Gastroesophageal sphincter (tissue), 4 donors: ENCODE results near the gene TRAF3. TPM values are rescaled to one million over a fixed set of nuclear protein-coding genes. Genes with fewer than 3 reads are reported as not detected.
"Not testable (repeated sequence)": the region's sequence is repeated elsewhere in the genome, so short reads cannot be mapped to it uniquely, and the experiment has no call there.

Source experiments
- ATAC-seq: fragments of 150-250 bp; one replicate; pipeline ENCODE4 v1.9.1; 2016; ENCODE audit warnings: mild to moderate bottlenecking, moderate library complexity
- H3K27ac ChIP-seq, 4 donors: fragments of 200-600 bp; sonication (generic) in 3 of 4; 1 replicate in 3 of 4; 2 replicates in 1 of 4; pipeline ENCODE4 v1.5.1; 2016 to 2019
- H3K27me3 ChIP-seq: fragments of 200-600 bp; sonication (generic); one replicate; pipeline ENCODE4 v1.5.1; 2019
- H3K36me3 ChIP-seq, 2 donors: fragments of 200-600 bp; sonication (generic); one replicate each; pipeline ENCODE4 v1.5.1; 2019; ENCODE audit warnings: control low read depth in 1 of 2
- H3K4me1 ChIP-seq, 3 donors: fragments of 200-600 bp; sonication (generic); 1 replicate in 2 of 3; 2 replicates in 1 of 3; pipeline ENCODE4 v1.5.1; 2016 to 2019; ENCODE audit warnings: control low read depth in 2 of 3
- H3K4me3 ChIP-seq, 2 donors: fragments of 200-600 bp; sonication (generic); one replicate each; pipeline ENCODE4 v1.5.1; 2019; ENCODE audit warnings: mild to moderate bottlenecking in 1 of 2, moderate library complexity in 1 of 2
- H3K9me3 ChIP-seq, 3 donors: fragments of 200-600 bp; sonication (generic); one replicate each; pipeline ENCODE4 v1.5.1; 2017 to 2019; ENCODE audit warnings: control low read depth in 2 of 3
- EP300 ChIP-seq: sonication (generic); formaldehyde crosslinking; IDR thresholded peaks from one replicate; pipeline ENCODE4 v1.6.1; 2017; ENCODE audit warnings: antibody characterized with exemption, mild to moderate bottlenecking
- POLR2A ChIP-seq, 2 donors: fragments of 450-650 bp; IDR thresholded peaks; one replicate each; pipeline ENCODE4 v1.6.1; 2017; ENCODE audit warnings: antibody characterized with exemption in 2 of 2, mild to moderate bottlenecking in 2 of 2, moderate library complexity in 1 of 2
- POLR2AphosphoS5 ChIP-seq: sonication (generic); formaldehyde crosslinking; IDR thresholded peaks from one replicate; pipeline ENCODE4 v1.6.1; 2017; ENCODE audit warnings: antibody characterized with exemption
- whole genome bisulfite sequencing, 2 donors: methylation state at CpG; one replicate each; pipeline ENCODE4 v1.1.5; 2018; ENCODE audit warnings: low coverage in 1 of 2; 5-methylcytosine and 5-hydroxymethylcytosine counted together
- total RNA-seq, 4 donors: library from RNA; depleted of rRNA; stranded (reverse); fragments of >200 nt; gene quantifications; one replicate each; pipeline ENCODE4 v1.1.0, GENCODE V29; 2016
- TF ChIP-seq, protein P1 (sequence below), 4 experiments: fragments of 200-600 bp in 2 of 4; fragments of 450-650 bp in 2 of 4; sonication (generic) in 1 of 4; IDR thresholded peaks; one replicate each; pipeline ENCODE4 v1.5.1; 2017 to 2019; ENCODE audit warnings: antibody characterized with exemption in 4 of 4, mild to moderate bottlenecking in 2 of 4, moderate library complexity in 2 of 4

Gene TRAF3
- total RNA-seq, 4 donors from 2014 or later: 10.9 to 29.0 (median 18.7) TPM

DNA sequence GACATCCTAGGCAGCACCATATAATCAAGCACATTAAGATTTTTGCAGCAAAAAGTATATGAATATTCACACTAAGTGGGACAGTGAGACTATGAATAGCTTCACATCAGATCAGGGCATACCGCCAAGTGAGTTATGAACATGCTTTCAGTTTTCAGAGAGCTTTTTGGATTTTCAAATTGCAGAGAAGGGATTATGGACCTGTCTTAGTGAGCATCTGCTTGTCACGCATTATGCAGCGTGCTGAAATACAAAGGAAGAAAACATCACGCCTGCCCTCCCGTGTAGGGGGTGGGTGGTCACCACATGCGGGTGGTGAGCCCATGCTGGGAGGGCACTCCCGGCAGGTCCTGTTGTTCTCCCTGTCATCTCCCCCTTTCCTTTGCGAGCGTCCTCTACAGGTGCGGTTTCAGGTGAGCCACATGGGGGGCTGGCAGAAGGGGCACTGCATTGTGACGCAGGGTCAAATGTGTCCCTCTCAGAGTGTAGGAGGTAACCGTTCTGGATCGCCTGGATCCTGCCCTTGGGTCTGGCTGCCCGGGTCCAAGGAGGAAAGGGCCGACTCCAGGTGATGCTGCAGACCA is 42.6 kb downstream of the TRAF3 start:
- no peaks in the 10 kb centered on the region for H3K36me3 ChIP-seq
- 68 to 87% methylated on average over 5 to 7 of the region's 15 CpGs for WGBS, 2 donors
- no peaks in the 10 kb centered on the region for H3K27me3 ChIP-seq
- H3K4me1 ChIP-seq: peaks cover 0 to 33% (median 2%) of the 10 kb centered on the region in 3 donors
- no peaks in the 10 kb centered on the region for H3K9me3 ChIP-seq
- TF ChIP-seq, protein P1, sequence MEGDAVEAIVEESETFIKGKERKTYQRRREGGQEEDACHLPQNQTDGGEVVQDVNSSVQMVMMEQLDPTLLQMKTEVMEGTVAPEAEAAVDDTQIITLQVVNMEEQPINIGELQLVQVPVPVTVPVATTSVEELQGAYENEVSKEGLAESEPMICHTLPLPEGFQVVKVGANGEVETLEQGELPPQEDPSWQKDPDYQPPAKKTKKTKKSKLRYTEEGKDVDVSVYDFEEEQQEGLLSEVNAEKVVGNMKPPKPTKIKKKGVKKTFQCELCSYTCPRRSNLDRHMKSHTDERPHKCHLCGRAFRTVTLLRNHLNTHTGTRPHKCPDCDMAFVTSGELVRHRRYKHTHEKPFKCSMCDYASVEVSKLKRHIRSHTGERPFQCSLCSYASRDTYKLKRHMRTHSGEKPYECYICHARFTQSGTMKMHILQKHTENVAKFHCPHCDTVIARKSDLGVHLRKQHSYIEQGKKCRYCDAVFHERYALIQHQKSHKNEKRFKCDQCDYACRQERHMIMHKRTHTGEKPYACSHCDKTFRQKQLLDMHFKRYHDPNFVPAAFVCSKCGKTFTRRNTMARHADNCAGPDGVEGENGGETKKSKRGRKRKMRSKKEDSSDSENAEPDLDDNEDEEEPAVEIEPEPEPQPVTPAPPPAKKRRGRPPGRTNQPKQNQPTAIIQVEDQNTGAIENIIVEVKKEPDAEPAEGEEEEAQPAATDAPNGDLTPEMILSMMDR (IDR thresholded peaks at IDR 0.05): no peak
- TF ChIP-seq POLR2A (IDR thresholded peaks at IDR 0.05) (no peak), POLR2AphosphoS5 (no peak), EP300 (no peak)
- no peak for ATAC-seq
- no peak overlapping the region for H3K4me3 ChIP-seq
- no peak overlapping the region for H3K27ac ChIP-seq

DNA sequence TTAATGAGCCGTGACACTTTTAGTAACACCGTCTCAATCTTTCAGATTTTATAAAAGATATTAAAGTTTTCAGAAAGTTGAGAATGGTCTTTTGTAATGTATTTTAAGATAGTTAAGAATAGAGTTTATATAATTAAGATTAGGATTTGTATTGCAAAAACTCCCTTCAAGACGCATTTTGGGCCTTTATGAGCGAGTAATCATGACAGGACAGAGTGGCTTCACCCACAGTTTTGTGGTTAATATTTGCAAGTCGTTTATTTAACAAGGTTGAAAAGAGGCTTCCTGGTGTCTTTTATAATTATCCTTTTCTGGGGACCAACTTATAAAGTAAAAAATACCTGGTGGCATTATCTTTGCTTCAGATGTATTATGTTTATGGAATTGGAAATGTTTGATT is 44.0 kb downstream of the TRAF3 start:
- ATAC-seq: no peak
- TF ChIP-seq, protein P1 (IDR thresholded peaks at IDR 0.05): no peak
- TF ChIP-seq POLR2A (IDR thresholded peaks at IDR 0.05) (no peak), POLR2AphosphoS5 (no peak), EP300 (no peak)
- no peaks in the 10 kb centered on the region for H3K9me3 ChIP-seq
- no peaks in the 10 kb centered on the region for H3K36me3 ChIP-seq
- 86 to 93% methylated on average over 5 of the region's 5 CpGs for WGBS, 2 donors
- H3K27ac ChIP-seq: no peak overlapping the region
- no peaks in the 10 kb centered on the region for H3K27me3 ChIP-seq
- no peak overlapping the region for H3K4me3 ChIP-seq
- H3K4me1 ChIP-seq: peaks cover 0 to 33% (median 2%) of the 10 kb centered on the region in 3 donors

DNA sequence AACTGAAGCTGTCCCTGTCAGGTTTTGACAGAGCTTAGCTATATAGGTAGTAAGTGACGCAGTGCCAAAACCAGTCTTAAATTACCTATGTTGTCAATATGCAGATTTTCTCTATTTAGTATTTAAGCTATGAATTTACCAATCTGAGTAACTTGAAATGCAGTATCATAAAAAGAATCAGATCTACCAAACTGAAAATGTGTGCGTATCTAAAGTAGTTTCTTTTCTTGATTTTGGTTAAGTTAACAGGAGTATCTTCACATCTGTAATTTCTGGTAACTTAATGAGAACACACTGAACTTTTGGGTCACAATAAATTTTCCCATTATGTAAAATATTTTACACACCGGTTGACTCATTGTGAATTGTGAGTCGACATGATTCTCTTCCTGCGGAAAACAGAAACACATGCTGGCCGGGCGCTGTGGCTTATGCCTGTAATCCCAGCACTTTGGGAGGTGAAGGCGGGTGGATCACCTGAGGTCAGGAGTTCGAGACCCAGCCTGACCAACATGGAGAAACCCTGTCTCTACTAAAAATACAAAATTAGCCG is 45.1 kb downstream of the TRAF3 start:
- 91 to 100% methylated on average over 5 to 6 of the region's 10 CpGs for WGBS, 2 donors
- H3K36me3 ChIP-seq: no peaks in the 10 kb centered on the region

DNA sequence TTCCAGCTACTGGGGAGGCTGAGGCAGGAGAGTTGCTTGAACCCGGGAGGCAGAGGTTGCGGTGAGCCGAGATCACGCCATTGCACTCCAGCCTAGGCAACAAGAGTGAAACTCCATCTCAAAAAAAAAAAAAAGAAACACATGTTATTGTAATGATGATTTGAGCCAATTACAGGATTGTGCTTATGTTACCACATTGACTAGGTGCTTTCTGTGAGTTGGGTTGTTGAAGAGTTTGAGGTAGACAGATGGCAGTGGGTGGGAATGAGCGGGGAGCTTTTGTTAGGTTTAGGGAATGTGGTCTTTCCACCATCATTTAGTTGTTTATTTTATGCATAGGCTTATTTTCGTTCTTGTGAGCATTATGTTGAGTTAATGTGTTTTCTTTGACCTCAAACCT is 45.6 kb downstream of the TRAF3 start:
- not testable (repeated sequence) for H3K27ac ChIP-seq, ATAC-seq, H3K4me3 ChIP-seq, H3K27me3 ChIP-seq, H3K9me3 ChIP-seq, H3K36me3 ChIP-seq
- peaks cover 0 to 23% (median 2%) of the 10 kb centered on the region in 3 donors for H3K4me1 ChIP-seq
- 97 to 100% methylated on average over 1 to 6 of the region's 6 CpGs for whole genome bisulfite sequencing, 2 donors

More for the DNA sequence above, 45.1 kb downstream of the TRAF3 start:
- no peak overlapping the region for H3K4me3 ChIP-seq
- no peaks in the 10 kb centered on the region for H3K9me3 ChIP-seq
- ATAC-seq: no peak
- H3K4me1 ChIP-seq: peaks cover 0 to 28% (median 2%) of the 10 kb centered on the region in 3 donors
- no peak overlapping the region for H3K27ac ChIP-seq
- no peak for TF ChIP-seq POLR2A (IDR thresholded peaks at IDR 0.05)
- no peak for TF ChIP-seq POLR2AphosphoS5
- TF ChIP-seq EP300: no peak
- TF ChIP-seq, protein P1 (IDR thresholded peaks at IDR 0.05): no peak
- H3K27me3 ChIP-seq: no peaks in the 10 kb centered on the region

DNA sequence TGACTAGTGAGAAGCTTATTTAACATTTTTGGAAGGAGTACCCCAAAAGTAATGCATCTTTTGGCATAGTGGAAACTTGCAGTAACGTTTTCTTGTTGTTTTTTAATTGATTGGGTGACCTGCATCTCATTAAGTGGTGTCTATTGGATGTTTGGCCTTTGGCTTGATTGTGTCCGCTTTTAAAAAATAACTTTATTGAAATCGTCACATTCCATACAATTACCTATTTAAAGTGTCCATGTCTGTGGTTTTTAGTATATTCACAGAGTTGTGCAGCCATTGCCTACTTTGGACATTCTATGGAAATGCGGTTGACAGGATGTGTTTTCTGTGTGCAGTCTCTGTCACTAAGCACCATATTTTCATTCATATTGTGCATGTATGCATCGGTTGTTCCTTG is 46.3 kb downstream of the TRAF3 start:
- no peak for ATAC-seq
- Histone ChIP-seq H3K4me1 (peaks cover 0 to 17% (median 2%) of the 10 kb centered on the region in 3 donors), H3K4me3 (no peak overlapping the region), H3K36me3 (no peaks in the 10 kb centered on the region), H3K27ac (no peak overlapping the region), H3K27me3 (no peaks in the 10 kb centered on the region), H3K9me3 (no peaks in the 10 kb centered on the region)
- WGBS, 2 donors: 91 to 96% methylated on average over 5 of the region's 5 CpGs
- TF ChIP-seq POLR2A (IDR thresholded peaks at IDR 0.05): no peak
- no peak for TF ChIP-seq POLR2AphosphoS5
- TF ChIP-seq, protein P1 (IDR thresholded peaks at IDR 0.05): no peak
